OCI-LY3 (cell line): ENCODE measurements around the gene NYAP2.

Experiments
- H2AFZ ChIP-seq: fragments of 200-600, 300-600 bp; shearing (Covaris generic); 2 replicates; pipeline ENCODE4 v1.6.0; 2014; ENCODE audit warnings: antibody characterized with exemption, low read depth, low read length
- H3K27ac ChIP-seq: fragments of 200-600, 300-600 bp; sonication (generic); 2 replicates; pipeline ENCODE4 v1.5.1; 2014; ENCODE audit warnings: mild to moderate bottlenecking, low read length, moderate library complexity, mixed read lengths
- H3K27me3 ChIP-seq: fragments of 200-600, 300-600 bp; sonication (generic); 2 replicates; pipeline ENCODE4 v1.6.1; 2014; ENCODE audit warnings: low read depth, low read length, mixed read lengths
- H3K36me3 ChIP-seq: fragments of 200-600, 300-600 bp; sonication (generic); replicated peaks from 2 replicates; pipeline ENCODE3; 2014; ENCODE audit warnings: low read depth, low read length, mixed read lengths
- H3K4me1 ChIP-seq: fragments of 300-600, 200-600 bp; sonication (generic); 2 replicates; pipeline ENCODE4 v1.6.1; 2014; ENCODE audit warnings: low read length, mixed read lengths
- H3K4me2 ChIP-seq: fragments of 200-600, 300-600 bp; sonication (generic); 2 replicates; pipeline ENCODE4 v1.6.1; 2014; ENCODE audit warnings: low read length, mixed read lengths
- H3K4me3 ChIP-seq: fragments of 300-600, 200-600 bp; sonication (generic); 2 replicates; pipeline ENCODE4 v1.5.1; 2014; ENCODE audit warnings: antibody characterized with exemption, mild to moderate bottlenecking, low read length, moderate library complexity
- H3K79me2 ChIP-seq: fragments of 300-600, 200-600 bp; shearing (Covaris generic); 2 replicates; pipeline ENCODE4 v1.6.1; 2014; ENCODE audit warnings: mild to moderate bottlenecking, low read length, mixed read lengths
- H3K9ac ChIP-seq: fragments of 300-600, 200-600 bp; shearing (Covaris generic); 2 replicates; pipeline ENCODE4 v1.6.0; 2014; ENCODE audit warnings: mild to moderate bottlenecking, low read length, moderate library complexity
- H3K9me3 ChIP-seq: fragments of 200-600, 300-600 bp; shearing (Covaris generic); 2 replicates; pipeline ENCODE4 v1.6.1; 2014; ENCODE audit warnings: low read length, mixed read lengths; ENCODE audit not compliant: insufficient read depth
- H4K20me1 ChIP-seq: fragments of 200-600, 300-600 bp; sonication (generic); 2 replicates; pipeline ENCODE4 v1.6.1; 2016; ENCODE audit warnings: low read length, mixed read lengths; ENCODE audit not compliant: insufficient read depth
- CTCF ChIP-seq: fragments of 200-600, 300-600 bp; sonication (generic); IDR thresholded peaks from 2 replicates; pipeline ENCODE4 v1.5.1; 2014; ENCODE audit warnings: antibody characterized with exemption, low read length, low read depth
- EZH2phosphoT487 ChIP-seq: fragments of 200-600 bp; shearing (Covaris generic); IDR thresholded peaks from 2 replicates; pipeline ENCODE4 v1.6.1; 2018; ENCODE audit warnings: antibody characterized with exemption, mixed run types, low read depth

Gene NYAP2

GRCh38 chr2:225616372-225616771, 216.9 kb downstream of the NYAP2 start:
- no peaks in the 10 kb centered on the region for H3K4me1 ChIP-seq
- TF ChIP-seq EZH2phosphoT487 (no peak), CTCF (no peak)

GRCh38 chr2:225616848-225617247, 217.3 kb downstream of the NYAP2 start:
- Histone ChIP-seq H3K79me2 (no peaks in the 10 kb centered on the region), H3K36me3 (no peaks in the 10 kb centered on the region), H3K4me1 (no peaks in the 10 kb centered on the region), H3K4me2 (no peak overlapping the region), H3K4me3 (no peak overlapping the region), H3K27me3 (no peaks in the 10 kb centered on the region), H3K27ac (no peak overlapping the region), H4K20me1 (no peaks in the 10 kb centered on the region), H2AFZ (no peak overlapping the region), H3K9me3 (no peaks in the 10 kb centered on the region), H3K9ac (no peak overlapping the region)
- no peak for TF ChIP-seq EZH2phosphoT487
- TF ChIP-seq CTCF = no peak

More at GRCh38 chr2:225616372-225616771, 216.9 kb downstream of the NYAP2 start:
- Histone ChIP-seq H3K27me3 (no peaks in the 10 kb centered on the region), H3K4me2 (no peak overlapping the region), H3K4me3 (no peak overlapping the region), H3K27ac (no peak overlapping the region), H3K79me2 (no peaks in the 10 kb centered on the region), H3K36me3 (no peaks in the 10 kb centered on the region), H3K9ac (no peak overlapping the region), H4K20me1 (no peaks in the 10 kb centered on the region), H2AFZ (no peak overlapping the region), H3K9me3 (no peaks in the 10 kb centered on the region)

DNA sequence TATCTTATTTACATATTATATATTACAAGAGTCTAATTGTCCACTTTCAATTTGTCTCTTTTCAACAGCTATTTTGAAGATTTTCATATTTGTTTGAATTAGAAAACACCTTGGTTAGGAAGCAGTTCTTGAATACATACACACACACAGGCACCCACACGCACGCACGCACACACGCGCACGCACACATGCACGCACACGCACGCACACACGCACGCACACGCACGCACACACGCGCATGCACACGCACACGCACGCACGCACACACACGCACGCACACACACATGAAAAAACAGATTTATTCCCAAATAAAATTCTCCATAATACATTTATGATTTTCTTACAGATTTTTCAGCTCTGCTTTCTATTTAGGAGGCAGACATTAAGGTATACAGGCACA, 220.7 kb downstream of the NYAP2 start:
- Histone ChIP-seq H3K27ac (no peak overlapping the region), H3K36me3 (no peaks in the 10 kb centered on the region), H2AFZ (no peak overlapping the region), H3K27me3 (no peaks in the 10 kb centered on the region), H3K4me3 (no peak overlapping the region), H3K4me1 (no peaks in the 10 kb centered on the region), H3K9me3 (no peaks in the 10 kb centered on the region), H3K4me2 (no peak overlapping the region), H3K79me2 (no peaks in the 10 kb centered on the region), H4K20me1 (no peaks in the 10 kb centered on the region), H3K9ac (no peak overlapping the region)
- TF ChIP-seq EZH2phosphoT487 = no peak
- TF ChIP-seq CTCF = no peak

DNA sequence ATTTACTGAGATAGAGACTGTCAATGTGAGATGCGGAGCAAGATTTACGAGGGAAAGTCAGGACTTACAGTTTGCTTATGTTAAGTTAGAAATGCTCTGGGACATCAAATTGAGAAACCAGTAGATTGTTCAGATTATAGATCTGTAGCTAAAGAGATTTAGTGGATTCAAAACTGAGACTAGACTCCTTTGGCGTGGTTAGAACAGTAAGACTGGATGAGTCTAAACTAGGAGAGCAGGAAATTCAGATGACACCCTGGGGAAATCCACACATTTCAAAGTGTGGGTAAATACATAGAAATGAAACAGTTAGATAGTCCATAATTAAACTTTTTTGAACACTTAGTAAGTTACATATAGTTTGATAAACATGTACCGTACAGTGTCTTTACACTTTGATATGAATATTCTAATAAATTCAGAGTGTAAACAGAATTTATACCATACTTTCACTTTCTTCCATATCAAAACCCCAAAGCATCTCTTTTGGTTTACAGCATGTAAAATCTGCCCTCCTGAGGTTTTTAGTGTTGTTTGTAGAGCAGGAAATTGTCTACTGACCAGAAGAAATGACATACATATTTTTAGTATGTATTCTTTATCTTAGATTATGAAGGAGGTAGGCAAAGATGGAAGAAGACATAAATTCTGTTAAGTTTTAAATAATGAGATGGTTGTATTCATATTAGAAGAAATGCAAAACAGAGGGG, 231.5 kb downstream of the NYAP2 start:
- no peak for TF ChIP-seq EZH2phosphoT487
- Histone ChIP-seq H3K9me3 (no peaks in the 10 kb centered on the region), H2AFZ (no peak overlapping the region), H3K79me2 (no peaks in the 10 kb centered on the region), H3K4me2 (no peak overlapping the region), H4K20me1 (no peaks in the 10 kb centered on the region), H3K27ac (no peak overlapping the region), H3K4me3 (no peak overlapping the region), H3K9ac (no peak overlapping the region), H3K27me3 (no peaks in the 10 kb centered on the region), H3K4me1 (0 out of 2 replicates have a peak, but pooled peaks cover 4% of the 10 kb centered on the region), H3K36me3 (no peaks in the 10 kb centered on the region)
